H9 (cell line): Measurements from ENCODE around the gene SP5. TPM values are rescaled to one million over a fixed set of nuclear protein-coding genes. Genes with fewer than 3 reads are reported as not detected.

ENCODE experiments used
- DNase-seq: peaks from one replicate; pipeline ENCODE4 v3.0.0-alpha.2; 2017
- H2AFZ ChIP-seq: one replicate; pipeline ENCODE4 v1.6.1; 2013; ENCODE audit warnings: mild to moderate bottlenecking, low read length, control low read depth, moderate library complexity
- H2AK5ac ChIP-seq: 2 replicates; pipeline ENCODE4 v1.6.1; 2013; ENCODE audit warnings: low read length, control low read depth, mixed read lengths; ENCODE audit not compliant: insufficient read length
- H2BK120ac ChIP-seq: one replicate; pipeline ENCODE4 v1.6.1; 2013; ENCODE audit warnings: low read depth, mild to moderate bottlenecking, low read length, control low read depth, inconsistent platforms; ENCODE audit not compliant: poor library complexity, severe bottlenecking
- H2BK12ac ChIP-seq: 2 replicates; pipeline ENCODE4 v1.6.1; 2013; ENCODE audit warnings: low read length, control low read depth, mixed read lengths, low read depth; ENCODE audit not compliant: insufficient read length
- H2BK15ac ChIP-seq: 2 replicates; pipeline ENCODE4 v1.6.1; 2013; ENCODE audit warnings: low read depth, low read length, control low read depth
- H2BK20ac ChIP-seq: one replicate; pipeline ENCODE4 v1.6.1; 2013; ENCODE audit warnings: low read depth, mild to moderate bottlenecking, low read length, control low read depth, inconsistent platforms; ENCODE audit not compliant: poor library complexity, severe bottlenecking
- H2BK5ac ChIP-seq: 2 replicates; pipeline ENCODE4 v1.6.1; 2013; ENCODE audit warnings: low read length, control low read depth, mixed read lengths; ENCODE audit not compliant: insufficient read length
- H3K14ac ChIP-seq: 2 replicates; pipeline ENCODE4 v1.6.1; 2013; ENCODE audit warnings: low read length, control low read depth; ENCODE audit not compliant: insufficient read depth
- H3K18ac ChIP-seq: 2 replicates; pipeline ENCODE4 v1.6.1; 2013; ENCODE audit warnings: low read depth, mild to moderate bottlenecking, mixed read lengths, low read length, control low read depth; ENCODE audit not compliant: insufficient read length
- H3K23ac ChIP-seq: 2 replicates; pipeline ENCODE4 v1.6.1; 2013; ENCODE audit warnings: low read length, control low read depth, mixed read lengths, low read depth; ENCODE audit not compliant: insufficient read length
- H3K23me2 ChIP-seq: 2 replicates; pipeline ENCODE4 v1.6.1; 2013; ENCODE audit warnings: low read depth, mild to moderate bottlenecking, mixed read lengths, low read length, control low read depth; ENCODE audit not compliant: insufficient read length, poor library complexity, severe bottlenecking
- H3K27ac ChIP-seq: 2 replicates; pipeline ENCODE4 v1.5.1; 2013; ENCODE audit warnings: low read length, control low read depth, mixed read lengths, low read depth; ENCODE audit not compliant: insufficient read length
- H3K27me3 ChIP-seq: 2 replicates; pipeline ENCODE4 v1.6.1; 2013; ENCODE audit warnings: low read length, control low read depth, inconsistent platforms; ENCODE audit not compliant: insufficient read depth
- H3K4ac ChIP-seq: 2 replicates; pipeline ENCODE4 v1.6.1; 2013; ENCODE audit warnings: low read depth, mild to moderate bottlenecking, control low read depth, inconsistent platforms, low read length, moderate library complexity
- H3K4me1 ChIP-seq: 2 replicates; pipeline ENCODE4 v1.6.1; 2013; ENCODE audit warnings: low read length, control low read depth, inconsistent platforms; ENCODE audit not compliant: insufficient read depth
- H3K4me2 ChIP-seq: 2 replicates; pipeline ENCODE4 v1.6.1; 2013; ENCODE audit warnings: low read length, control low read depth, mixed read lengths; ENCODE audit not compliant: insufficient read length, insufficient read depth
- H3K56ac ChIP-seq: 2 replicates; pipeline ENCODE4 v1.6.1; 2013; ENCODE audit warnings: low read depth, mild to moderate bottlenecking, mixed read lengths, low read length, control low read depth; ENCODE audit not compliant: insufficient read length
- H3K79me1 ChIP-seq: 2 replicates; pipeline ENCODE4 v1.6.1; 2013; ENCODE audit warnings: low read depth, mild to moderate bottlenecking, moderate library complexity, low read length, control low read depth, inconsistent platforms; ENCODE audit not compliant: insufficient read depth, poor library complexity, severe bottlenecking
- H3K79me2 ChIP-seq: 2 replicates; pipeline ENCODE4 v1.6.1; 2013; ENCODE audit warnings: low read length, control low read depth, inconsistent platforms; ENCODE audit not compliant: insufficient read depth
- H3K9ac ChIP-seq: 2 replicates; pipeline ENCODE4 v1.6.1; 2013; ENCODE audit warnings: low read length, control low read depth, mixed read lengths; ENCODE audit not compliant: insufficient read length; ENCODE audit errors: extremely low read depth
- H3K9me3 ChIP-seq: one replicate; pipeline ENCODE4 v1.6.1; 2013; ENCODE audit warnings: low read depth, low read length, inconsistent platforms; ENCODE audit not compliant: control insufficient read depth
- H3T11ph ChIP-seq: one replicate; pipeline ENCODE4 v1.6.1; 2013; ENCODE audit warnings: mild to moderate bottlenecking, low read length, control low read depth, inconsistent platforms
- H4K20me1 ChIP-seq: one replicate; pipeline ENCODE4 v1.6.1; 2013; ENCODE audit not compliant: control insufficient read depth, insufficient read length, insufficient read depth
- H4K5ac ChIP-seq: 2 replicates; pipeline ENCODE4 v1.6.1; 2013; ENCODE audit warnings: low read depth, mild to moderate bottlenecking, mixed read lengths, low read length, control low read depth; ENCODE audit not compliant: insufficient read length
- H4K8ac ChIP-seq: replicated peaks from 2 replicates; pipeline ENCODE4 v1.6.1; 2013; ENCODE audit warnings: low read length, control low read depth, mixed read lengths, low read depth; ENCODE audit not compliant: insufficient read length
- H4K91ac ChIP-seq: 2 replicates; pipeline ENCODE4 v1.6.1; 2013; ENCODE audit warnings: low read depth, mild to moderate bottlenecking, moderate library complexity, mixed read lengths, low read length, control low read depth; ENCODE audit not compliant: insufficient read length
- H3K27ac Mint-ChIP-seq, 3 experiments: 2 replicates in 2 of 3; 3 replicates in 1 of 3; pipeline ENCODE4 v1.8.0; 2020 to 2021; ENCODE audit warnings: mixed read lengths in 3 of 3, mild to moderate bottlenecking in 1 of 3, moderate library complexity in 1 of 3
- H3K27me3 Mint-ChIP-seq: 2 replicates; pipeline ENCODE4 v1.8.0; 2021; ENCODE audit warnings: low read depth, mild to moderate bottlenecking, moderate library complexity, mixed read lengths
- H3K36me3 Mint-ChIP-seq, 3 experiments: 2 replicates in 2 of 3; 3 replicates in 1 of 3; pipeline ENCODE4 v1.8.0; 2020 to 2021; ENCODE audit warnings: low read depth in 3 of 3, mixed read lengths in 3 of 3; ENCODE audit not compliant: insufficient read depth in 1 of 3
- H3K4me1 Mint-ChIP-seq, 2 experiments: 2 replicates each; pipeline ENCODE4 v1.8.0; 2020; ENCODE audit warnings: mixed read lengths in 2 of 2
- H3K4me3 Mint-ChIP-seq, 2 experiments: 2 replicates in 1 of 2; 3 replicates in 1 of 2; pipeline ENCODE4 v1.8.0; 2020 to 2021; ENCODE audit warnings: mild to moderate bottlenecking in 2 of 2, mixed read lengths in 2 of 2, moderate library complexity in 1 of 2
- H3K9me3 Mint-ChIP-seq, 2 experiments: 2 replicates in 1 of 2; 3 replicates in 1 of 2; pipeline ENCODE4 v1.8.0; 2020; ENCODE audit warnings: mild to moderate bottlenecking in 2 of 2, mixed read lengths in 2 of 2, moderate library complexity in 1 of 2
- WGBS: extraction: QIAGEN DNeasy Blood & Tissue Kit; methylation state at CpG from one replicate; pipeline ENCODE4 v1.1.7; 2013; ENCODE audit warnings: missing lambda C conversion rate, low lambda C conversion rate, mixed read lengths; ENCODE audit not compliant: insufficient read length; ENCODE audit errors: extremely low coverage; 5-methylcytosine and 5-hydroxymethylcytosine counted together
- total RNA-seq: library from RNA; stranded (reverse); gene quantifications from 2 replicates; pipeline ENCODE4 v1.2.1, GENCODE V29; 2021
- TF ChIP-seq, protein P1 (sequence below): fragments of 200-600 bp; sonication (generic); conservative IDR thresholded peaks from 3 replicates; pipeline ENCODE4 v1.8.0; 2021; ENCODE audit warnings: antibody characterized with exemption, mild to moderate bottlenecking

SP5 gene
- total RNA-seq, 1 experiment from 2014 or later: 1.7 TPM

GRCh38 chr2:170701011-170701410 lies 14.1 kb upstream of the SP5 start:
- no peak overlapping the region for H2BK5ac ChIP-seq
- H3K9me3 ChIP-seq: peaks cover 7% of the 10 kb centered on the region
- H3K4ac ChIP-seq: no peak overlapping the region
- no peak overlapping the region for H3K27ac Mint-ChIP-seq
- no peak overlapping the region for H3K23ac ChIP-seq
- H3K79me2 ChIP-seq: no peaks in the 10 kb centered on the region
- WGBS: no CpG with 5 or more reads among the region's 4 CpGs
- peaks cover 5 to 8% (median 5%) of the 10 kb centered on the region in 3 experiments for H3K36me3 Mint-ChIP-seq
- no peak overlapping the region for H4K91ac ChIP-seq
- no peak overlapping the region for H2AK5ac ChIP-seq
- no peak overlapping the region for H2BK20ac ChIP-seq
- H3K23me2 ChIP-seq: no peaks in the 10 kb centered on the region
- TF ChIP-seq, protein P1, sequence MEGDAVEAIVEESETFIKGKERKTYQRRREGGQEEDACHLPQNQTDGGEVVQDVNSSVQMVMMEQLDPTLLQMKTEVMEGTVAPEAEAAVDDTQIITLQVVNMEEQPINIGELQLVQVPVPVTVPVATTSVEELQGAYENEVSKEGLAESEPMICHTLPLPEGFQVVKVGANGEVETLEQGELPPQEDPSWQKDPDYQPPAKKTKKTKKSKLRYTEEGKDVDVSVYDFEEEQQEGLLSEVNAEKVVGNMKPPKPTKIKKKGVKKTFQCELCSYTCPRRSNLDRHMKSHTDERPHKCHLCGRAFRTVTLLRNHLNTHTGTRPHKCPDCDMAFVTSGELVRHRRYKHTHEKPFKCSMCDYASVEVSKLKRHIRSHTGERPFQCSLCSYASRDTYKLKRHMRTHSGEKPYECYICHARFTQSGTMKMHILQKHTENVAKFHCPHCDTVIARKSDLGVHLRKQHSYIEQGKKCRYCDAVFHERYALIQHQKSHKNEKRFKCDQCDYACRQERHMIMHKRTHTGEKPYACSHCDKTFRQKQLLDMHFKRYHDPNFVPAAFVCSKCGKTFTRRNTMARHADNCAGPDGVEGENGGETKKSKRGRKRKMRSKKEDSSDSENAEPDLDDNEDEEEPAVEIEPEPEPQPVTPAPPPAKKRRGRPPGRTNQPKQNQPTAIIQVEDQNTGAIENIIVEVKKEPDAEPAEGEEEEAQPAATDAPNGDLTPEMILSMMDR: no peak
- H3K4me3 Mint-ChIP-seq: no peak overlapping the region
- no peaks in the 10 kb centered on the region for H4K20me1 ChIP-seq
- no peak overlapping the region for H2BK12ac ChIP-seq
- DNase-seq: no peak
- no peak overlapping the region for H3K18ac ChIP-seq
- H3K56ac ChIP-seq: no peak overlapping the region
- no peaks in the 10 kb centered on the region; the same call in 1 of the 2 replicates for H3K4me1 ChIP-seq
- H3T11ph ChIP-seq: no peak overlapping the region
- no peak overlapping the region for H2BK120ac ChIP-seq
- H2AFZ ChIP-seq: no peak overlapping the region
- H3K79me1 ChIP-seq: no peaks in the 10 kb centered on the region
- no peak overlapping the region for H4K8ac ChIP-seq
- H4K5ac ChIP-seq: no peak overlapping the region
- H3K14ac ChIP-seq: no peak overlapping the region
- no peak overlapping the region for H2BK15ac ChIP-seq
- H3K9ac ChIP-seq: no peak overlapping the region
- H3K27me3 ChIP-seq: no peaks in the 10 kb centered on the region
- H3K4me1 Mint-ChIP-seq: peaks cover 17 to 20% of the 10 kb centered on the region in 2 experiments
- no peak overlapping the region for H3K4me2 ChIP-seq
- H3K27me3 Mint-ChIP-seq: peaks cover 13% of the 10 kb centered on the region
- H3K9me3 Mint-ChIP-seq: peaks cover 5 to 13% of the 10 kb centered on the region in 2 experiments
- H3K27ac ChIP-seq: no peak overlapping the region
